DLD1 (cell line): ENCODE results near the gene KLHL4.
"Not testable (repeated sequence)": the region's sequence is repeated elsewhere in the genome, so short reads cannot be mapped to it uniquely, and the experiment has no call there.

Experiments used
- in situ Hi-C: cut with HindIII; loops from 2 replicates; pipeline ENCODE4 v1.10.0; 2017; ENCODE audit warnings: low sequenced_read_pairs

Gene KLHL4, protein sequence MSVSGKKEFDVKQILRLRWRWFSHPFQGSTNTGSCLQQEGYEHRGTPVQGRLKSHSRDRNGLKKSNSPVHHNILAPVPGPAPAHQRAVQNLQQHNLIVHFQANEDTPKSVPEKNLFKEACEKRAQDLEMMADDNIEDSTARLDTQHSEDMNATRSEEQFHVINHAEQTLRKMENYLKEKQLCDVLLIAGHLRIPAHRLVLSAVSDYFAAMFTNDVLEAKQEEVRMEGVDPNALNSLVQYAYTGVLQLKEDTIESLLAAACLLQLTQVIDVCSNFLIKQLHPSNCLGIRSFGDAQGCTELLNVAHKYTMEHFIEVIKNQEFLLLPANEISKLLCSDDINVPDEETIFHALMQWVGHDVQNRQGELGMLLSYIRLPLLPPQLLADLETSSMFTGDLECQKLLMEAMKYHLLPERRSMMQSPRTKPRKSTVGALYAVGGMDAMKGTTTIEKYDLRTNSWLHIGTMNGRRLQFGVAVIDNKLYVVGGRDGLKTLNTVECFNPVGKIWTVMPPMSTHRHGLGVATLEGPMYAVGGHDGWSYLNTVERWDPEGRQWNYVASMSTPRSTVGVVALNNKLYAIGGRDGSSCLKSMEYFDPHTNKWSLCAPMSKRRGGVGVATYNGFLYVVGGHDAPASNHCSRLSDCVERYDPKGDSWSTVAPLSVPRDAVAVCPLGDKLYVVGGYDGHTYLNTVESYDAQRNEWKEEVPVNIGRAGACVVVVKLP

DNA sequence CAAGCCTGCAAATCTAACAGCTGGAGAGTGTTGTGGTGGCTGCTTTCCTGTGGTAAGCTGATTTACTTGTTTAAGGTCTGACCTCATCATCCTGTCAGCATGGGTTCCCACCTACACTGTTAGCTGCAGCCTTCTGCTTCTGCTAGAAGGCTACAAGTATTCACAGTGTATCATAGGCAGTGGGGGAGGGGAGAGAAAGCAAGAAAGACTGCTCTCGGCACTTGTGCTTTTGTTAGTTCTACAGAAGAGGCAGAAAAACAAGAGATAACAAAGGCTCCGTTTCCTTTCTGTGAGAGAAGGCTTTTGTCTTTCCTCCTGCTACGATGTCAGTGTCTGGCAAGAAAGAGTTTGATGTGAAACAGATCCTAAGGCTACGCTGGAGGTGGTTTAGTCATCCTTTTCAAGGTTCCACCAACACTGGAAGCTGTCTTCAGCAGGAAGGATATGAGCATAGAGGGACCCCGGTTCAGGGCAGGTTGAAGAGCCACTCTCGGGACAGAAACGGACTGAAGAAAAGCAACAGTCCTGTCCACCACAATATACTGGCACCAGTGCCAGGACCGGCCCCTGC, at the start of gene KLHL4:
KLHL4 (plus strand) TSS at position 232 of the 571 bp plus-strand sequence; CDS start at position 324, 92 bp downstream.
- in situ Hi-C loops: no loop called here

DNA sequence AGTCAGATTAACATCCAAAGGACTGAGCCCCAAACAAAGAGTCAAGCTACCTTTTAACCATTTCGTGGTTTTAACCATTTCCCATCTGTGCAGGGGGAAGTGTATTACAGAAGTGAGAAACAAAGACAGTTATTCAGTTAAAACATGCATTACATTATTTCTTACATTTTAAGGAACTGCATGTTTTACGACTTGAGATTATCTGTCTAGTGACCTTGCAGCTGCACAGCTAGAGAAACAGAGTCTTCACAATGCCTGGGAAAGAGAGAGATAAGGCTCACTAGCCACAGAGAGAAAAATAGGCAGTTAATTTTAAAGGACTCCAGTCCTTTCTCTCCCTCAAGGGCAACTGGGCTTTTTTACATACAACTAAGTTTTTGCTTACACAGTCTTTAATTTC, 48.7 kb upstream of the KLHL4 start:
- in situ Hi-C loops: no loop called here

DNA sequence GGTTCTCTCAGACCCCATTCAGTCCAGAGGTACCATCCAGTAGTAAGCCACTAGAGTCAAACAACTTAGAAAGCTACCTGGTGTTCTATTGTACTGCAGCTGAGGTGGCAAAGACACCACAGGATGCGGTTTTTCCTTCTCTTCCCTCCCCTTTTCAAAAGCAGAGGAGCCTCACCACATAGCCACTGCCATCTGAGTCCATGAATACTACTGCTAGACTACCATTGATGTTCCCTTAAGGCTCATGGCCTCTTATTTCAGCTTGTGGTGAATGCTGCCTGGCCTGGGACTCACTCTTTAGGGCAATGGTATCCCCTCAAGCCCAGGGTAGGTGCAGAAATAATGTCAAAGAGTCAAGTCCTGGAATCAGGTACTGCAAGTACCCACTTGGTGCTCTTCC, 41.8 kb upstream of the KLHL4 start:
- in situ Hi-C loops: no loop called here

- in situ Hi-C loops: not testable (repeated sequence)
Measured at GRCh38 chrX:87478703-87479102, 38.9 kb upstream of the KLHL4 start.

DNA sequence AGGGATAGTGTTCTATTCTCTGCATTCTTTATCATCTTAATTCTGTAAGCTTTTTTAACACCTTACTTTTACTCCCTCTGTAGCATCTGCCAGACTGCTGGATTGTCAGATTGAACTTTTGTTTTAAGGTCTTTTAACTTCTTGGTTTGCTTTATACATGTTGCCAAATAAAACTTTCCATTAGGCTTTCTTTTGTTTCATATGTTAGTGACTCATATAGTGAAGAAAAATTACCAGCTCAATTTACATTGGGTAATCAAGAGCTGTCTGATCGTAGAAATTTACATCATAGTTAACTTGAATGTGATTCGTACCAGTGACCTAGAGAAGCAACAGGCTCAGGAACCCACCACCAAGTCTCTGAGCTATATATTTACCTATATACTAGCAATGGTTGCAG, 28.5 kb upstream of the KLHL4 start:
- in situ Hi-C loops: no loop called here

GRCh38 chrX:87515836-87516235, 1.8 kb upstream of the KLHL4 start:
- in situ Hi-C loops: no loop called here

DNA sequence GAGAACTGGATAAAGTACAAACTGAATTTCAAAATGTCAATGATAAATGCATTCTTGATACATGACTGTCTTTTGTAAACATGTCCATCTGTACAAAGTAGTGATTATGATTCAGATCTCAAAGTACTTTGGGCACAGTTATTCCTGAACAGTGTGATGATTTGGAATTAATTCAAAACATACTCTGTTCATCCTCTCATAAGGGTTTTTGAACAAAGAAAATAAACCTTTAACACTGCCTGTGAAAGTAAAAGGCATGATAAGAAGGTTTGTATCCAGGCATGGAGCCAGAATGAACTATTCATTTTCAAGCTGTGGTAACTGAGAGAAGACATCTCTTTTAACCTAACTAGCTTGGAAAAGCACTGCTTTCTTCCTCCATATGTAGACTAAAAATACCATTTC, 883 bp upstream of the KLHL4 start:
- in situ Hi-C loops: no loop called here

DNA sequence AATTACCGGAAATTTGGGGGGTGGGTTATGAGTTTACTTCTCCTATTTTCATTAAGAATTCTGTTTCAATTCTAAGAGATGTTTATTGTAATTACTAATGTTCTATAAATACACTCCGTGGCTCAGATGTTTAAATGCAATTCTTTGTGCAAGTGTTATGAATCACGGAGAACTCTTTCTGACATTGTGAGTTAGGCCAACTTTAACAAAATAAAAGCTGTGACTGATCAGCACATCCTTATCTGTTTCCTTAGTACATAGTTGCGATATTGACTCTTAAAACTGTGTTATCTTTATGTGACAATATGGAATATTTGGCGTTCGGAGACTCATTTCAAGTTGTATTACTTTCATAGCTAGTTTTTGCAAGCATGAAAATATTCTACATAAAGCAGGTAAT, 902 bp downstream of the KLHL4 start:
- in situ Hi-C loops: no loop called here

GRCh38 chrX:87525771-87526229, 8.2 kb downstream of the KLHL4 start:
- in situ Hi-C loops: no loop called here

GRCh38 chrX:87526281-87526680, 8.7 kb downstream of the KLHL4 start:
- in situ Hi-C loops: no loop called here

- in situ Hi-C loops: no loop called here
Measured at GRCh38 chrX:87528487-87528886, 10.9 kb downstream of the KLHL4 start.

- in situ Hi-C loops: no loop called here
Measured at GRCh38 chrX:87571964-87572363, 54.4 kb downstream of the KLHL4 start.

- in situ Hi-C loops: no loop called here
Measured at GRCh38 chrX:87572901-87573300, 55.3 kb downstream of the KLHL4 start.

DNA sequence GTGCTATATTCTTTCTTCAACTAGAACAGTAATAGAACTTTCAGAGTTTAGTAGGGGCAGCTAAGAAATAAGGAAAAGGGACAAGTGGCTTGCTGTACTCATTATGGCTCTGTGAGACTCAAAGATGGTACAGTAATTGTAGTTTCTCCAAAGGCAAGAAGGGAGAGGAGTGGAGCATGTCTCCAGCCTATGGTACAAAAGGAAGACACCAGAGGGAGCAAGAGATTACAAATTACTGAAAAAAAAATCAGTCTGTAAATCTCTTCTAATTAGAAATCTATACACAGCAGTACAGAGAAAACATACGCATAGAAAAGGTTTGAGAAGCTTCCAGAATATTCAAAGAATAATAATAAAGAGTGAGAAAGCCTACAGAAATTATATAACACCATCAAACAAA, 61.4 kb downstream of the KLHL4 start:
- in situ Hi-C loops: no loop called here

DNA sequence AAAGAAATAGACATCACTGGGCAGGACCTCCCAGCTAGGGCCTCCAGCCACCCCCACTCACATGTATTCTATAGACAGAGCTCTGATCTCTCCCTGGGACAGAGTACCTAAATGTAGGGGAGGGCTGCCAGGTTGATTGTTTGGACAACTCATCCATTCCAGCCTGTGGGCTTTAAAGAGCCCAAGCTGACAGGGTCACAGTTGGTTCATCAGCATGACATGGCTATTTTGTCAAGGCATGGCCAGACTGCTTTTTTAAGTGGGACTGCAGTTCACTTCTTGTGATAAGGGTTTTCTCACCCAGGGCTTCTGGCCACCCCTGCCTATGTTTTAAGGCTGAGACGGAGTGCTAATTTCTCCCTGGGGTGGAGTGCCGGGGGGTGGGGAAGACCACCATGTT, 63.3 kb downstream of the KLHL4 start:
- in situ Hi-C loops: no loop called here

- in situ Hi-C loops: no loop called here
Measured at GRCh38 chrX:87582453-87582852, 64.9 kb downstream of the KLHL4 start.

DNA sequence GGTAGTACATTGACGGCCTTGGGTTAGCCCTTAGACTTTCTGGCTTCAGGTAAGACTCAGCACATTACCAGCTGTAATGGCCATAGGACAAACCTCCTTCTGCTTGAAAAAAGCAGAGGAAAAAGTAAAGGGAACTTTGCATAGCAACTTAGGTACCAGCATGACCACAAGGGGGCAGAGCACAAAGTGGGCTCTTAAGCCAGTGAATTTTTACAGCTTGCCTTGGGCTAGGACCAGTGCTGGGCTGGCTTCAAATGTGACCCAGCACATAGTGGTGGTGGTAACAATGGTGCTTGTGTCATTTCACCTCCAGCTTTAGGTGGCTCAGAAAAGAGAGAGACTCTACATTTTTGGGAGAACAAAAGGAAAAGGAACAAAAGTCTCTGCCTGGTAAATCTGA, 66.1 kb downstream of the KLHL4 start:
- in situ Hi-C loops: no loop called here

DNA sequence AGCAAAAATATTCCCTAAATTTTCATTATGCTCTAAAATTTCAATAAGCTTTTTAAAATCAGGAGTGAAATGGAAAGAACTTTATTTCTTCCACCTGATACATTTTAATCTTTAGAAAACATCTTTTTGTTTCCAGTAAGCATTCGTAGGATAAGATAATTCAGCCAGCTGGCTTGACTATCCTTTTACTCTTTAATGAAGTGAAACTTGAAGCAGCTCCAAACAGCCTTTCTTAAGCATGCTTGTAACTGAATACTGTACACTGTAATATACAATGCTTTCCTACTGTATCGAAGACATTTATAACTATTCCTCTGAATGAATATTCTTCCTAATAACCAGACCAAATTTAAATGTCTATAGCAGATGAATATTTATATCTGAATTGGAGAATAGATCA, 98.8 kb downstream of the KLHL4 start:
- in situ Hi-C loops: no loop called here

- in situ Hi-C loops: no loop called here
Measured at GRCh38 chrX:87621697-87622096, 104.1 kb downstream of the KLHL4 start.

- in situ Hi-C loops: no loop called here
Measured at GRCh38 chrX:87626996-87627395, 109.4 kb downstream of the KLHL4 start.

- in situ Hi-C loops: no loop called here
Measured at GRCh38 chrX:87634361-87634760, 116.8 kb downstream of the KLHL4 start.

DNA sequence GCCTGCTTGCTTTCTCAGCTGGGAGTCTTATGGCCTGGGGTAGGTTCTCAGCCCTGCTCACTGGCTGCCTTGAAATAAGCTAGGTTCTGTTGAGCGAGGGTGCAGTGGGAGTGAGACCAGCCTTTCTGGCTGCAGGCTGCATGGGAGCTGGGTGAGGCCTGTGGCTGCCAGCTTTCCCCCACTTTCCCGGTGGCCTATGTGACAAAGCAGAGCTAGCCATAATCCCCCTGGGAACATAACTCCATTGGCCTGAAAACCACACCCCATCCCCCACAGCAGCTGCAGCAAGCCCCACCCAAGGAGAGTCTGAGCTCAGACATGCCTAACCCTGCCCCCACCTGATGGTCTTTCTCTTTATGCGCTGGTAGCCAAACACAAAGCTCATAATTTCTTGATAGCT, 118.9 kb downstream of the KLHL4 start:
- in situ Hi-C loops: no loop called here
